Ramos (cell line): ENCODE measurements around the gene ARMH3.
"Not testable (repeated sequence)": the region's sequence is repeated elsewhere in the genome, so short reads cannot be mapped to it uniquely, and the experiment has no call there.

ENCODE experiments used
- in situ Hi-C: fragments of 300-500 bp; cut with MboI; formaldehyde crosslinking; loops from one replicate; pipeline ENCODE4 v1.14.3; 2022; ENCODE audit warnings: low sequenced_read_pairs; ENCODE audit not compliant: unreplicated experiment

Gene ARMH3

GRCh38 chr10:101993221-101993620 lies 62.8 kb downstream of the ARMH3 start:
- in situ Hi-C loops = no loop called here

GRCh38 chr10:101987136-101987535 lies 68.8 kb downstream of the ARMH3 start:
- in situ Hi-C loops = no loop called here

DNA sequence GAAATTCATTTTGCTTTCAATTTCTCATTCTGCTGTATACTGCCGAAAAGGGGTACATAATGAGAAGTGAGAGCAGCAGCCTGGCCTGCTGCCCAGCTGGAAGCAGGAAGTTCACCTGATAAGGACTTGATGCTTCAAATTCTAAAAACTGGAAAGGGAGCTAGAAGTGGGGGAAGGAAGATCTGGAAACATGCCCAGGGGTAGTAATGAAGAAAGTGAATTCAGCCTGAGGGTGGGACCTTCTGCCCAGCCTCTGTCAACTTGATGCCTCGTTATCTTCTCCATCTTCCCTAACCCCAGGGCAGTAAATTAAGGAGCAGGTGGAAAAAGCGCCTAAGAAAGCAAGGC lies 69.4 kb downstream of the ARMH3 start:
- in situ Hi-C loops = no loop called here

DNA sequence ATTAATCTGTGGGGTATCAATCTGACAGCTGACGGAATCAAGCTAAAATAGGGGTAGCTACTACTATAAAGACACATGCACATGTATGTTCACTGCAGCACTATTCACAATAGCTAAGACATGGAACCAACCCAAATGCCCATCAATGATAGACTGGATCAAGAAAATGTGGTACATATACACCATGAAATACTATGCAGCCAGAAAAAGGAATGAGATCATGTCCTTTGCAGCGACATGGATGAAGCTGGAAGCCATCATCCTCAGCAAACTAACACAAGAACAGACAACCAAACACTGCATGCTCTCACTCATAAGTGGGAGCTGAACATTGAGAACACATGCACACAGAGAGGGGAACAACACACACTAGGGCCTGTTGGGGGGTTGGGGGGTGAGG lies 75.3 kb downstream of the ARMH3 start:
- in situ Hi-C loops = not testable (repeated sequence)

DNA sequence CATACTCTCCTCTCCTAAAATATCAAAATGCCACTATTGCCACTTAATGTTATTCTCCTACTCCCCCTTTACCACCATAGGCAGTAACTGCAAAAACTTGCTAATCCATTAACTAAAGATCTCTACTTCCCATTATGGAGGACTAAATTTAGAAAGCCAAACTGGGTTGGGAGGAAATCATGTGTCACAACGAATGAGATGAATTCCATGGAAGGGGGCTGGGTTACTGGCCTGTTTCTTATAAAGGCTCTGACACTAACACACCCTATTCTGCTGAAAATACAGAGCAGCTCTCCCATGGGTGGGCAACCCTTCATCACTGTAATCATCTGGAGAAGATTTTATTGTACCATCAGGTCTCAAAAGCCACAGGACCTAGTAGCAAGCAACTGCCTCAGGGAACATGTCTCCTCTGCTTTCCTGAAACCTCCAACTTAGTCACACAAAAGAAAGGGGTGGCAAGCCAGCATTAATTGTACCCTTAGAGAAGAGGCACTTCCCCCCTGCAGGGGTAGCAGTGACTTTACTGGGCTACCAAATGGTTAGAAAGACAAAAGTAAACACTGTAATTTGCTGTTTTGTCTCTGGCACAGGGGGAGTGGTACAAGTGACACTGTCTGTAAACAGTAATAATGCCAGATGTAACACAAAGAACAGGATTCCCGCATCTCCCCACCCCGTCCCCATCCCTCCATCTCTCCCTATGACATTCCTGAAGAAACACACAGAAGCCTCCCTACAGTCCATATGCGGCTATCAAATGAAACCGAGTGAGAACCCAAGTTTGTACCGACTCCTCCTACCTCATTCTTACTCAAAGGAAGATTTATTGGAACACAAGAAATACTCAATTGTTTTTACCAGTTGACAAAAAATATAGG lies 81.6 kb downstream of the ARMH3 start:
- in situ Hi-C loops = no loop called here

- in situ Hi-C loops = no loop called here
Measured at GRCh38 chr10:101972761-101973160, 83.2 kb downstream of the ARMH3 start.

GRCh38 chr10:101969412-101969922 lies 86.5 kb downstream of the ARMH3 start:
- in situ Hi-C loops = no loop called here

GRCh38 chr10:101968940-101969321 lies 87.0 kb downstream of the ARMH3 start:
- in situ Hi-C loops = no loop called here

- in situ Hi-C loops = no loop called here
Measured at GRCh38 chr10:101968286-101968939, 87.6 kb downstream of the ARMH3 start.

DNA sequence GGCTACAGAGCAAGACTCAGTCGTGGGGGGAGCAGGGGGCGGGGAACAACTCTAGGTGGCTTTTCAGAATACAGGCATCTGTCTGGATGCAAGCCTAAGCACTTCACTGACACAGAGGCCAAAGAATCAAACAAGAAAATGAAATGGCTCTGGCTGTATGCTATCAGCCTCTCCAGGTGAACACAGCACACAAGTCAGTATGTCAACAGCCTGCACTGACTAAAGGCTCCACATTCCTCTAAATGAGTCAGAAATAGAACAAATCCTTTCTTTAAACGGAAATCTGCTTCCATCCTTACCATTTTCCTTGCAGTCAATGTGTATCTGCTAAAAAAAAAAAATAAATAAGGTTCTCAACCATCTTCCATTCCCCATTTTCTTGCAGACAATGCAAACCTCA lies 88.3 kb downstream of the ARMH3 start:
- in situ Hi-C loops = no loop called here

DNA sequence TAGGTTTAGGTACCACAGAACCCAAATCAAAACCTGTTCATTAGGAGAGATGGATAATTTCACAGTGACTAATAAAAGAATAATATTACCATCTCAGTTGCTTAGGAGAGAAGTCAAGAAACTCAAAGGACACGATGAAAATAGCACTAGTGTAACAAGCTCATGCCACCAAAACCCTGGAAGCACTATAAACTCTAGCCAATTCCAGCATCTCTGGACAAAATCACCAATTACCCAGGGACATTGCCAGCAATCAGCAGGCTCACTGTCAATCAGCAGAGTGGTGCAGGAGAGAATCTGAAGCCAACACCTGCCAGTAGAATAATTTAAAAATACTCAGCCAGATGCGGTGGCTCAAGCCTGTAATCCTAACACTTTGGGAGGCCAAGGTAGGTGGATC lies 88.9 kb downstream of the ARMH3 start:
- in situ Hi-C loops = no loop called here

DNA sequence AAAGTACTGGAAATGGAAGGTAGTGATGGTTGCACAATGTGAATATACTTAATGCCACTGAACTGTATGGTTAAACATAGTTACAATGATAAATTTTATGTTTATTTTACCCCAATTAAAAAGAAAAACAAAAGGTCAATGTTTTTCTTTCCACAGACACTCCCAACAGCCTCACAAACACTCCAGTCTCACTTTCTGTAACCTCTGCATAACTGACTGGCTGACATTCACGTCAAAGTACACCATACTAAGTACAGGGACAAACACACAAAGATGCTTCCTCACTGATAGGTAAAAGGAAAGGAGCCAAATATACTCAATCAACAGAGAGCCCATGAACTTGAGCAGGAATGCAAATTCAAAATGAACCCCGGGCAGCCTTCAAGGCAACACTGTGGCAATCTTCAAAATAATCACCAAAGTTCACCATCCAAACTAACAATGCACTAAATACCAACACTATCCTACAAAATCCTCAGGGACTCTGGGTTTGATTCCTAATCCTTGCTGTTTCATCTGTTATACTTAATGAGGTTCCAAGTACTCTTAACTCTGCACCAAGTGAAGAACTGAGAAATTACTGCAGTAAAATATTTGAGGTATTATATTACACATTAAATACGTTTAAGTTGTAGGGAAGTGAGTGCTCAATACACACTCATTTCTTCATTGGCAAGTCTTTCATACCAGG lies 90.8 kb downstream of the ARMH3 start:
- in situ Hi-C loops = no loop called here

GRCh38 chr10:101961591-101962498 lies 94.1 kb downstream of the ARMH3 start:
- in situ Hi-C loops = no loop called here

DNA sequence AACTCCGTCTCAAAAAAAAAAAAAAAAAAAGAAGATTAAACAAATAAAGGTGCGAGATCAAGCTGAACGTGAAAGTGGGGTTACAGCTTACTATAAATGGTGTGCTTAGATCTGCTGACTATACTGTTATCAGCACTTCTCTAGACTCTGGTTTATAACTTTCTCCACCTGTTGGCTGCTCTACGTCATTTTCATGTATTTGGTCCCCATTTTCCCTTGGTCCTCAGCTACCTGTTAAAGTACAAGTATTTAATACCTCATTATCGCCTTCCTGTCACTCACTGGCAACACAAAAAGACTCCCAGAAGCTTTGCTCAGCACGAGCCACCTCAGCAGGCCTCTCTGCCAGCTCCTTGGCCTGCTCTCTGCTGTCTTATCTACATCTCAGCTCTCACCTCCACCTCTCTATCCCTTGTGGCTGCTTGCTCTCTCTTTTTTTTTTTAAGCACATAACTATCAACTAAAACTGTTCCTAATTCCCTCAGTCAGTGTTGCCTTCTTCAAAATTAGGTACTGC lies 95.0 kb downstream of the ARMH3 start:
- in situ Hi-C loops = no loop called here

GRCh38 chr10:101959346-101959916 lies 96.5 kb downstream of the ARMH3 start:
- in situ Hi-C loops = no loop called here

DNA sequence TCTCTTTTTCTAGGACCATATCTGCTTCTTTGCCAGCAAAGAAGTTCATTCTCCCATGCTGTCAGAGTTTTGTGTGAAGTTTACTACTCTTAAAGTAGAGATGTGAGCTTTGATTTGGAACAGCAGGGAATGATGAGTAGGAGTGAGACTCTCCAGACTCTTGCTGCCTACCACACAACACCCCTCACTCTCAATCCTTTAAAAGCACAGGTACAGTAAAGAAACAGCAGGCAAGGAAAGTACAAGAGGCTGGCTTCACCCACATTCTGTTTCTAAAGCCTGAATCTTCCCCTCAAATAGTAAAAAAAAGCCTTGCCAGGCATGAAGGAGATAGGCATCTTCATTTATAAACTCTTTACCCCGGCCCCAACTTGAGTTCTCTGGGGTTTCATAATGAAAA lies 97.3 kb downstream of the ARMH3 start:
- in situ Hi-C loops = no loop called here

GRCh38 chr10:101956898-101957297 lies 99.1 kb downstream of the ARMH3 start:
- in situ Hi-C loops = no loop called here

GRCh38 chr10:101956117-101956516 lies 99.9 kb downstream of the ARMH3 start:
- in situ Hi-C loops = no loop called here

DNA sequence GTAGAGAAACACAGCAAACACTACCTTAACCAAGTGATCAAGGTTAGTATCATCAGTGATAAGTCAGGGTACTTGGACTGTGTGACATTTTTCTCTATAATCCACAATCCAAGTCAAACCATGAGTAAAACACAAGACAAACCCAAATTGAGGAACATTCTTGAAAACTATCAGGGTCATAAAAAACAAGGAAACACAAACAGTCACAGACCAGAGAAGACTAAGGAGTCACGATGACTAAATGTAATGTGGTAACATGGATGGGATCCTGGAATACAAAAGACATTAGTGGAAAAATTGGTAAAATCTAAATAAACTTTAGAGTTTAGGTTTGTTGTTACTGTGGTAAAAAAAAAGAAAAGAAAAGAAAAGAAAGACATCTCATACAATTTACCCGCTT lies 103.8 kb downstream of the ARMH3 start:
- in situ Hi-C loops = no loop called here

DNA sequence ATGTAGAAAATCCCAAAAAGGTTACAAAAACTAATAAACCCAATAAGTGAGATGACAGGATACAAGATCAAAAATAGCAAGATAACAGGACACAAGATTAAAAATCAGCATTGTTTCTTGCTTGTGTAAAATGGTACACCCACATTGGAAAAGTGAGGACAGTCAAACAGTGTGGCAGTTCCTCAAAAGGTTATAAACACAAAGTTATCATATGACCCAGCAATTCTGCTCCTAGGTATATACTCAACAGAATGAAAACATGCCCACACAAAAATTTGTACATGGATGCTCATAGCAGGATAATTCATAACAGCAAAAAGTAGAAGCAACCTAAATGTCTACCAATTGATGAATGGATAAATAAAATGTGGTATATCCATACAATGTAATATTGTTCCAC lies 105.8 kb downstream of the ARMH3 start:
- in situ Hi-C loops = no loop called here
